Right lobe of liver (tissue), 6 donors: ENCODE results near the gene LIN28B. TPM values are rescaled to one million over a fixed set of nuclear protein-coding genes. Genes with fewer than 3 reads are reported as not detected.
"Not testable (repeated sequence)": the region's sequence is repeated elsewhere in the genome, so short reads cannot be mapped to it uniquely, and the experiment has no call there.

Experiments used
- ATAC-seq, 4 donors: fragments of 200-7000 bp; cut with Tn5 transposase; one replicate each; pipeline ENCODE4 v1.9.1; 2020; ENCODE audit warnings: mild to moderate bottlenecking in 4 of 4, moderate library complexity in 4 of 4
- DNase-seq, 3 donors: peaks; one replicate each; pipeline ENCODE4 v3.0.0-alpha.2; 2020
- H3K27ac ChIP-seq, 3 donors: fragments of 200-600 bp; one replicate each; pipeline ENCODE4 v1.8.0; 2022
- H3K27me3 ChIP-seq, 2 donors: fragments of 200-600 bp; one replicate each; pipeline ENCODE4 v1.8.0; 2022
- H3K36me3 ChIP-seq, 4 donors: fragments of 200-600 bp; sonication (generic) in 1 of 4; one replicate each; pipeline versions ENCODE4 v1.5.1 to v1.8.0; 2017 to 2022; ENCODE audit warnings: control low read depth in 1 of 4
- H3K4me1 ChIP-seq, 4 donors: fragments of 200-600 bp; sonication (generic) in 1 of 4; one replicate each; pipeline versions ENCODE4 v1.5.1 to v1.8.0; 2017 to 2022; ENCODE audit warnings: control low read depth in 1 of 4
- H3K4me3 ChIP-seq, 3 donors: fragments of 200-600 bp; one replicate each; pipeline ENCODE4 v1.8.0; 2022
- H3K9me3 ChIP-seq, 4 donors: fragments of 200-600 bp; sonication (generic) in 1 of 4; one replicate each; pipeline versions ENCODE4 v1.5.1 to v1.8.0; 2017 to 2022; ENCODE audit warnings: control low read depth in 1 of 4
- CTCF ChIP-seq, 4 donors: fragments of 200-600 bp in 3 of 4; fragments of 450-650 bp in 1 of 4; IDR thresholded peaks; one replicate each; pipeline versions ENCODE4 v1.5.1 to v1.8.0; 2016 to 2022; ENCODE audit warnings: antibody characterized with exemption in 4 of 4, mild to moderate bottlenecking in 2 of 4
- POLR2A ChIP-seq: fragments of 450-650 bp; IDR thresholded peaks from one replicate; pipeline ENCODE4 v1.6.1; 2017; ENCODE audit warnings: antibody characterized with exemption, mild to moderate bottlenecking
- WGBS: methylation state at CpG from one replicate; pipeline ENCODE4 v1.1.6; 2018; ENCODE audit warnings: low coverage, low lambda C conversion rate; ENCODE audit not compliant: insufficient coverage; ENCODE audit errors: missing lambda C conversion rate; 5-methylcytosine and 5-hydroxymethylcytosine counted together
- intact Hi-C, 2 donors: fragments of 100-400 bp; cut with DNase I; formaldehyde crosslinking; loops; one replicate each; pipeline versions ENCODE4 v1.11.2 to v1.14.1; 2022
- total RNA-seq, 6 experiments: library from RNA; depleted of rRNA in 2 of 6; stranded (reverse); fragments of >200 nt in 2 of 6; fragmentation: NEBNext Ultra II Directional in 3 of 6; extraction: Animal tissue kit (Norgen Biotek cat#: 25700) in 3 of 6; gene quantifications; one replicate each; pipeline versions ENCODE4 v1.1.0 to v1.2.4, GENCODE V29; 2016 to 2023
- donor health status: DM: no; HTN: yes; CAD: no.
- donor health status: DM: no; HTN: no; CAD: no.
- donor health status: DM: no; HTN: no; CAD: no.
- donor health status: DM: no; HTN: yes; CAD: no.
- donor health status: DM: no; HTN: yes; CAD: no.

Gene LIN28B
- total RNA-seq, 6 experiments from 2014 or later: not detected

GRCh38 chr6:105080279-105080678 lies 123.4 kb downstream of the LIN28B start:
- ATAC-seq: no peak
- WGBS: 67% methylated on average over 6 of the region's 6 CpGs

GRCh38 chr6:105081662-105082061 lies 124.8 kb downstream of the LIN28B start:
- not testable (repeated sequence) for ATAC-seq, DNase-seq
- 44% methylated on average over 3 of the region's 3 CpGs for WGBS

More at GRCh38 chr6:105080279-105080678, 123.4 kb downstream of the LIN28B start:
- no peak for TF ChIP-seq CTCF (IDR thresholded peaks at IDR 0.05)
- no peak for TF ChIP-seq POLR2A
- H3K4me1 ChIP-seq: no peaks in the 10 kb centered on the region
- no peaks in the 10 kb centered on the region for H3K9me3 ChIP-seq
- intact Hi-C loops: loop anchor here in 1 of 2 donors (10.0 kb wide), 1 partner anchor 345 kb away; no protein-coding TSS in a partner anchor
- H3K4me3 ChIP-seq: no peak overlapping the region
- H3K36me3 ChIP-seq: no peaks in the 10 kb centered on the region
- no peaks in the 10 kb centered on the region for H3K27me3 ChIP-seq
- no peak overlapping the region for H3K27ac ChIP-seq
- DNase-seq: no peak

DNA sequence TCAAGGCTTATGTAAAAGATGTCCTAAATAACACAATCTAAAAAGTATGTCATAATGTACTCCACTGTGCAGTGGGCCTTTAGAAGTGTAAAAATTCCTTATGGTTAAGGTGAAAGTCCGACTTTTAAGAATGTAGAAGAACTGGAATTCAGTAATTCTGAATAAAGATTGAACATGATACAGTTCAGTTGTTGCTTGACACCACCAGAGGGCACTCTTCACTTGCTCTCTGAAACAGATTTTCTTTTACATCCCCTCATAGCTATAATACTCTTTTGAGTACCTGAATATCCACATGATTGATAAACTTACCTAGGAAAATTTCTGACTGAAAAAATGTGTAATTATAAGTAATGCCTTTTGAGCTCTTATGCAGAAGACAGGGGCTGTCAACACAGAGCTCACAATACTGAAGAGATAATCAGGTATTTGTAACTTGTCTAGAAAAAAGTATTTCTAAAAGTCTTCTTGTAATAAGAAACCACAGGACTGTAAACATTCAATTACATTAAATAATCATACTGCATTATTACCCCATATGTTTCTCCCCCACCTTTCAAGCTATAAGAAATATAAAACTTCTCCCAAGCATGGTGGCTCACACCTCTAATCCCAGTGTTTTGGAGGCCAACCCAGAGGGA lies 130.8 kb downstream of the LIN28B start:
- 0% methylated on average over 1 of the region's 1 CpG for WGBS
- Histone ChIP-seq H3K4me3 (no peak overlapping the region), H3K27ac (no peak overlapping the region), H3K9me3 (no peaks in the 10 kb centered on the region), H3K4me1 (no peaks in the 10 kb centered on the region), H3K27me3 (no peaks in the 10 kb centered on the region), H3K36me3 (no peaks in the 10 kb centered on the region)
- ATAC-seq (peak; percentile 85 to 90 (median 86)), DNase-seq (no peak)
- intact Hi-C loops: loop anchor here in 1 of 2 donors (10.0 kb wide), 1 partner anchor 337 kb away; no protein-coding TSS in a partner anchor
- peak; percentile 76 to 90 (median 86) for TF ChIP-seq CTCF (IDR thresholded peaks at IDR 0.05)
- no peak for TF ChIP-seq POLR2A

More at GRCh38 chr6:105081662-105082061, 124.8 kb downstream of the LIN28B start:
- H3K27ac ChIP-seq, H3K4me3 ChIP-seq, H3K9me3 ChIP-seq, H3K27me3 ChIP-seq, H3K36me3 ChIP-seq, H3K4me1 ChIP-seq: not testable (repeated sequence)
- intact Hi-C loops: loop anchor here in 1 of 2 donors (10.0 kb wide), 1 partner anchor 343 kb away; no protein-coding TSS in a partner anchor

DNA sequence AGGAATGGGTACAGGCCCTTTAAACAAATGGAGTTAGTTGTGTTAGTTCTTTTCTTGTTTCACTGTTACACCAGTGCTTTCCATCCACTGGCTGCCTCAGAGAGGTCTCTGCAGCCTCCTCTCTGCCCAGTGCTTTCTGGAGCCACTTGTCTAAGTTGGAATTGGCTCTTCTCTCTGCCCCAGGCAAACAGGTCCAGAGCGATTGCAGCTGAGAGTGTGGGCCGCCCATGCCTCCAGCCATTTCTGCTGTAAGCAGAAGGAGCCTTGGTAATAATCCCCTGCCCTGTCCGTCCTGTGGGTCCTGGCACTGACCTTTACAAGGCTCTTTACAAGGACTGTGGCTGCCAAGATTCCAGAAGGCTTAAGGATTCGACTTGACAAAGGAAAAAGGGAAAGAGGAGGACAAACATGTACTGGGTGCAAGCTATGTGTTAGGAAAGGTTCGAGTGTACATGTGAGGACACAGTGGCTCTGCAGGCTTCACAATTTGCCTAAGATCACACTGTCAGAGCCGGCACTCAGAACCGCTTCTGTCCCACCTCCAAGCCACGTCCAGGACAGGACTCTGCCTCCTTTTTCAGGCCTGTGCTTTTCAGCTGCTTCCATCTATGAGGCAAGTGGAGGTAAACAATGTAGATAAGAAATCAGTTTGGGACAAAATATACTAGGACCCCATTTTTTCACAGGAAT lies 134.4 kb downstream of the LIN28B start:
- Histone ChIP-seq H3K4me3 (no peak overlapping the region), H3K27me3 (no peaks in the 10 kb centered on the region), H3K9me3 (no peaks in the 10 kb centered on the region), H3K36me3 (no peaks in the 10 kb centered on the region), H3K27ac (no peak overlapping the region), H3K4me1 (no peaks in the 10 kb centered on the region)
- intact Hi-C loops: loop anchor here (5.0 to 10.0 kb wide), 2 partner anchors 206 to 314 kb away; partner anchors contain the start of gene PREP (in 2 of the 2)
- no peak for DNase-seq
- no peak for TF ChIP-seq POLR2A
- no peak for TF ChIP-seq CTCF (IDR thresholded peaks at IDR 0.05)
- 48% methylated on average over 8 of the region's 8 CpGs for WGBS
- no peak for ATAC-seq

DNA sequence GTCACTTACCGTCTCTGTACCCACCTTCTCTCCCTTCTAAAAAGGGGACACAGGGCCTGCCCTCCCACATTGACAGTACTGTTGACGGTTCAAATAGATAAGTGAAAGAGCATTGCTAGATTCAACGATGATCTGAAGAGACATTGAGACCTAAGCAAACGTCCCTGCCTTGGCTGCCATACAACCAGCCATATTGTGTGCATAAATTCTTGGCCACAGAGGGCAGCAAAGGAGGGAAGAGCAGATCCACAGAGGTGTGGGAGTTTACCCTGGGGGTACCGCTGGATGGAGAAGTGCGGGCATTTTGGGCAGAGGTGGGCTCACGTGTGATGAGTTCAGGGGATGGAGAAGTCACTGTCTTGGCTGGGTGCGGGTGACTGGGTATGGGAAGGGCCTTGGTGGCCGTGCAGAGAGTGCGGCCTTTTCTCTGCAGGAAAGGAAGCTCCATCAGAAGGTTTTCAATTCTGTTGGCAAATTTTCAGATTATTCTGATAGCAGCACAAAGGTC lies 137.3 kb downstream of the LIN28B start:
- 83% methylated on average over 4 of the region's 10 CpGs for WGBS
- intact Hi-C loops: loop anchor here (5.0 to 10.0 kb wide), 2 partner anchors 203 to 311 kb away; partner anchors contain the start of gene PREP (in 2 of the 2)
- Histone ChIP-seq H3K36me3 (no peaks in the 10 kb centered on the region), H3K27ac (no peak overlapping the region), H3K27me3 (no peaks in the 10 kb centered on the region), H3K9me3 (no peaks in the 10 kb centered on the region), H3K4me3 (no peak overlapping the region), H3K4me1 (no peaks in the 10 kb centered on the region)
- ATAC-seq (no peak), DNase-seq (no peak)
- TF ChIP-seq CTCF (IDR thresholded peaks at IDR 0.05): no peak
